NCI-H226 (cell line): ENCODE measurements around the gene TMEM69.
"Not testable (repeated sequence)": the region's sequence is repeated elsewhere in the genome, so short reads cannot be mapped to it uniquely, and the experiment has no call there.

Experiments used
- DNase-seq: peaks from one replicate; pipeline ENCODE4 v3.0.0-alpha.2; 2015

Gene TMEM69, protein sequence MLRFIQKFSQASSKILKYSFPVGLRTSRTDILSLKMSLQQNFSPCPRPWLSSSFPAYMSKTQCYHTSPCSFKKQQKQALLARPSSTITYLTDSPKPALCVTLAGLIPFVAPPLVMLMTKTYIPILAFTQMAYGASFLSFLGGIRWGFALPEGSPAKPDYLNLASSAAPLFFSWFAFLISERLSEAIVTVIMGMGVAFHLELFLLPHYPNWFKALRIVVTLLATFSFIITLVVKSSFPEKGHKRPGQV

GRCh38 chr1:45687754-45688740 lies at the start of gene TMEM69:
TMEM69 (plus strand) TSS chr1:45688181; CDS start chr1:45691069, 2,888 bp downstream.
- DNase-seq, result peak; percentile 82

GRCh38 chr1:45640293-45640692 lies 47.7 kb upstream of the TMEM69 start:
- DNase-seq, result no peak

DNA sequence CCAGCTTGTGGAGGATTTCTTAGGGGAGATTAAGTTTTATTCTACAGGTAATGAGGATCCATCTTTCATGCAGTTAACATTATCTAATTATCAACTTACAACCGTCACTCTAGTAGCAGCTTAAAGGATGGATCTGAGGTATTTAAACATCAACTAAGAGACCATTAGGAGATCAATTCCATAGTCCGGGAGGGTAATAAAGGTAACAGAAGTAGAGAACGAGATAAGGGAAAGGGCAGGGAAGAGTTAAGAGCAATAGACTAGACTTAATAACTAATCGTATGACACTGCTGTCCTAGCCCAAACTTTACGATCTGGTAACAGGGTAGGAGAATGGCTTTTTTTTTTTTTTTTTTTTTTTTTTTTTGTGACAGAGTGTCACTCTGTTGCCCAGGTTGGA lies 44.7 kb upstream of the TMEM69 start:
- no peak for DNase-seq

DNA sequence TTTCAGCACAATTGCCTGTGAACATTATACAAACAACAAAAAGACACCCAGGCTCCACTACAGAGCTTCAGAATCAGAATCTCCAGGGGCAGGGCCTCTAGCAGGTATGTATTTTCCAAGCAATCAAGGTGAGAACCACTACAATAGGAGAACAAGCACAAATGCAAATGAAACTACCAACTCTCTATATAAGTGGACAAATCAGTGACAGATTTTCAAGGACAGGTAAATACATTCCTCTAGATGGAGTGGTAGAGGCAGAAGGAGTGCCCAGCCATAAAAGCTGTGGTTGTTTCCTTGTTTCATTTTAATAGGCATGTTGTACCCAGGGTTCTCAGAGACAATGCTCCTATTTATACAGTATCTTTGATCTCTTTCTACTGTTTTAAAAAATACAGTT lies 44.0 kb upstream of the TMEM69 start:
- no peak for DNase-seq

- DNase-seq, result no peak
Measured at GRCh38 chr1:45644661-45645060, 43.3 kb upstream of the TMEM69 start.

- DNase-seq, result no peak
Measured at GRCh38 chr1:45647248-45648021, 40.5 kb upstream of the TMEM69 start.

DNA sequence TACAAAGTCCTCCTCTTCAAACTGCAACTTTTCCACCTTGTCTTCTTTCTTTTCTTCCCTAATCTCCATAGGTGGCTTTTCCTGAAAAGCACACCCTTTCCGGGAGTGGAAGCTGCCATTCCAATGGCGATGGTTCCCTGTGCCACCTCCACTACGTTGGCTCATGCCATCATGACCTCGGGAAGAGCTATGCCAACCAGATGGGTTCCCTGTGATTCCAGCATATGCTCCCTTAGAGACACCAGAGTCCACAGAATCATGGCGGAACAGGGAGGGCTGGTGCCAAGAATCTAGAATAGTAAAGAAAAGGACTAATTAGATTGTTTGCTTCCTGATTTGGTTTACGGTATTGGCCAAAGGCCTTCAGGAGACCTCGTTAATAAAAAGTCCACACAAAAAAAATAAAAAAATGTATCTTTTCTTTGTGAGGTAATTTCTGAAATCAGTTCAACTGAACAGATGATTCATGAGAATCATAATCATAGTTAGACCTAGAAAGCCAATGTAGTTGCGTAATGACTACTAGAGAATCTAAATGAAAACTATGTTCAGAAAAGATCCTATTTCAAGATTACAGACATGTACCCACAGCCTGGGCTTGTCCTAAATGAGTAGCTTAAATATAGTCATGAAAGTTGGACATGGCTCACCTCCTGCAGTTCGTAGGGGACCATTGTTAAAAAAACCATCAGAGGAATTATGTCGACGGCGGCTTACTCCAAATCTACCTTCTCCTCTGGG lies 33.3 kb upstream of the TMEM69 start:
- DNase-seq, result no peak

DNA sequence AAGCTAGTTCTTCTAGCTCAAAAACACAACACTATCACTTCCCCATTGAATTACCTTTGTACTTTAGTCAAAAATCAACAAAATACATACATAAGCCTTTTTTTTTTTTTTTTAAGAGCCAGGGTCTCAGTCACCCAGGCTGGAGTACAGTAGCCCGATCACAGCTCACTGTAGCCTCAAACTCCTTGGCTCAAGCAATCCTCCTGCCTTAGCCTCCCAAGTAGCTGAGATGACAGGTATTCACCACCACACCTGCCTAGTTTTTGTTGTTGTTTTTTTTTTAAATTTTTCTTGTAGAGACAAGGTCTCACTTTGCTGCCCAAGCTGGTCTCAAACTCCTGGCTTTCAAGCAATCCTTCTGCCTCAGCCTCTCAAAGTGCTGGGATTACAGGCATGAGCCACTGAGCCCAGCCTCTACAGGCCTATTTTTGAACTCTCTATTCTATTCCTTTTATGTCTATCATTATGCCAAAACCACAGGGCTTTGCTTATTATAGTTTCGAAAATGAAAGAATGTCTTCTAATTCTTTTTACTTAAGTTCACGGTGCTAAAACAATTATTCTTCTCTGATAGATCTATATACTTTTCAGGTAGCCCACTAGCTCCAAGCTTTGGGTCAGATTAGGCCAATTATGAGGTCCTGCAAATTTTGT lies 31.3 kb upstream of the TMEM69 start:
- DNase-seq, result no peak

- DNase-seq, result no peak
Measured at GRCh38 chr1:45658171-45658570, 29.8 kb upstream of the TMEM69 start.

DNA sequence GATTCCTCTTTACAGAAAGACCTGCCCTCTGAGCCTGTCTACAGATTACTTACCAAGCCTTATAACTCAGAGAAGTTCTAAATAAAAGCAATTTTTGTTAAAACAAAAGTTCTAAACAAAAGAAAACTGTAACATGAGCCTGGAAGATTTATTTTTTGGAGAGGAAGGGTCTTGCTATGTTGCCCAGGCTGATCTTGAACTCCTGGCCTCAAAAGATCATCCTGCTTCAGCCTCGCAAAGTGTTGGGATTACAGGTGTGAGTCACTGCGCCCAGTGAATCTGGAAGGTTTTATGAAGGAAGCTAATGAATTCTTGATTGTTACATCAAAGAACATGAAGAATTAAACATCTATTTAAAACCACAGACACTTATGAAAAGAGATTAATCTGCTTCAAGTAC lies 28.8 kb upstream of the TMEM69 start:
- no peak for DNase-seq

- no peak for DNase-seq
Measured at GRCh38 chr1:45660336-45660735, 27.6 kb upstream of the TMEM69 start.

- no peak for DNase-seq
Measured at GRCh38 chr1:45666836-45667235, 21.1 kb upstream of the TMEM69 start.

DNA sequence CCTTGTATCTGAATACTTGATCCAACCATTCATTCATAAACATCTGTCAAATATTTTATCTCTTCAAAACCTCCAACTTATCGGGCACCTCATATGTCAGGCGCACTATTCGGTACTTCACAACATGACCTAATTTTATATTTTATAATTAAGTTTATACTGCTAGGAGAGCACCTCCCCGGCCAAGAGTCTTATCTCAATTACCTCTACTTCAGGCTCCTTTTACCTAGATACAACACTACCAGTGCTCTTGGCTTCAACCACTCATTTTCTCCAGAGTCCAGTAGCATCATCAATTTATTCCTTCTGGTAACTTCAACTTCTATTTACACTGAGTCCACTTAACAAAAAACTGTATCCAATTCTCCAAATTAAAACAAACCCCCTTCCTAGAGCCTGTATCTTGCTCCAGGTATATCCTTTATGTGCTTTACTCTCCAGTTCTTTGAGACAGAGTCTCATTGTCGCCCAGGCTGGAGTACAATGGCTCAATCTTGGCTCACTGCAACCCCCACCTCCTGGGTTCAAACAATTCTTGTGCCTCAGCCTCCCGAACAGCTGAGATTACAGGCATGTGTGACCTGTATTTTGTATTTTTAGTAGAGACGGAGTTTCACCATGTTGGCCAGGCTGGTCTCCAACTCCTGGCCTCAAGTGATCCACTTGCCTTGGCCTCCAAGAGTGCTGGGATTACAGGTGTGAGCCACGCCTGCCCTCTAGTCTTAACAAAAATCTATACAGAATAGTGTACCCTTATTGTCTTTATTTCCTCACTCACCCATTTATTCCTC lies 20.5 kb upstream of the TMEM69 start:
- no peak for DNase-seq

DNA sequence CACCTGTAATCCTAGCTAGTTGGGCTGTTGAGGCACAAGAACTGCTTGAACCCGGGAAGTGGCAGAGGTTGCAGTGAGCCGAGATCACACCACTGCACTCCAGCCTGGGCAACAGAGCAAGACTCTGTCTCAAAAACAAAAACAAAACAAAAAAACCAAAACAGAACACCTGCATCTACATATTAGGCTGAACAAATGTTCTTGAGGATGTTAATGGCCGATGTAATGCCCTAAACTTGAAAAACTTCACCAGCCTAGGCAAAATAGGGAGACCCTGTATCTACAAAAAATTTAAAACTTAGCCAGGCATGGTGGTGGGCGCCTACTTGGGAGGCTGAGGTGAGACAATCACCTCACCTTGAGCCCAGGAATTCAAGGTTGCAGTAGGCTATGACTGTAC lies 19.5 kb upstream of the TMEM69 start:
- DNase-seq, result no peak

DNA sequence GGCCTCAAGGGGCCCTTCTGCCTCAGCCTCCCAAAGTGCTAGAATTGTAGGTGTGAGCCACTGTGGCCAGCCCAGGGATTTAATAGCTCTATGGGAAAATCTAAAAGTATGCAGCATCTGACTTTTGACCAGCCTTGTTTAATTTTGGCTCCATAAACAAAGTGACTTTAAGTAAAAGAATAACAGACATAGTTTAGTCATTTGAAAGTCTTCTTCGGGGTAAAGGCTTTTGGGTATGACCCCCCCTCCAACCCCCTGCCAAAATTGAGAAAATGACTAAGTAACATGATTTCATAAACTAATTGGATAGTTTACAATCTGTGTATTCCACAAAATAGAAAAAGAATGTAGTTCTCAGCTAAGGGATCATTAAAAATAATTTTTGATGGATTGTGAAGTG lies 18.6 kb upstream of the TMEM69 start:
- no peak for DNase-seq

GRCh38 chr1:45669859-45670655 lies 17.9 kb upstream of the TMEM69 start:
- no peak for DNase-seq

GRCh38 chr1:45673956-45674355 lies 14.0 kb upstream of the TMEM69 start:
- peak; percentile 23 for DNase-seq

GRCh38 chr1:45674478-45674877 lies 13.5 kb upstream of the TMEM69 start:
- DNase-seq, result no peak

DNA sequence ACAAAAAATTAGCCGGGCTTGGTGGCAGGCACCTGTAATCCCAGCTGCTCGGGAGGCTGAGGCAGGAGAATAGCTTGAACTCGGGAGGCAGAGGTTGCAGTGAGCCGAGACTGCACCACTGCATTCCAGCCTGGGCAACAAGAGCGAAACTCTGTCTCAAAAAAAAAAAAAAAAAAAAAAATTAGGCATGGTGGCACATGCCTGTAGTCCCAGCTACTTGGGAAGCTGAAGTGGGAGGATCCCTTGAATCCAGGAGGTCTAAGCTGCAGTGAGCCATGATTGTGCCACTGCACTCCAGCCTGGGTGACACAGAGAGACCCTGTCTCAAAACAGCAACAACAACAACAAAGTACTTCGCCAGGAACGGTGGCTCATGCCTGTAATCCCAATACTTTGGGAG lies 11.4 kb upstream of the TMEM69 start:
- not testable (repeated sequence) for DNase-seq

DNA sequence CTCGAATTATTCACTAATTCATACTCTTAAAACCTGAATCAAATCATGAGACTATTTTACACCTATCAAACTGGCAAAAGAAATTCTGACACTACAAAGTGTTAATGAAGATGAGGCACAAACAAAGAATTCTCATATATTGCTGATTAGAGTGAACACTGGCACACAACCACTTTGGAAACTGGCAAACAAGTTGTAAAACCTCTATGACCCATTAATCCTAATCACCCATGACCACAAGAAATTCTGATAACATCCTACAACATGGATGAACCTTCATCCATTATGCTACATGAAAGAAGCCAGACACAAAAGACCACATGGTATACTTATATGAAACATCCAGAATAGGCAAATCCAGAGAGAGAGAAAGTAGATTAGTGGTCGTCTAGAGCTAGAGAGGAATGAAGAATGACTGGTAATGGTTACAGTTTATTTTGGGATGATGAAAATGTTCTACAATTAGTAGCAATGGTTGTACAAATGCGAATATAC lies 10.2 kb upstream of the TMEM69 start:
- no peak for DNase-seq
